ENCODE data around the gene CHRNB4.

- no peak for TF ChIP-seq CTCF (IDR thresholded peaks at IDR 0.05)
- no peak for TF ChIP-seq EZH2 (IDR thresholded peaks at IDR 0.05; ENCODE audit: borderline replicate concordance, insufficient read depth, low read depth, low read length, poor library complexity, severe bottlenecking)
Measured at GRCh38 chr15:78660584-78660983, 19.6 kb upstream of the CHRNB4 start.
